Sigmoid colon (tissue), 7 donors: ENCODE measurements around the gene GMEB2. TPM values are rescaled to one million over a fixed set of nuclear protein-coding genes. Genes with fewer than 3 reads are reported as not detected.

Experiments used
- DNase-seq: peaks from one replicate; pipeline ENCODE4 v3.0.0-alpha.2; 2019
- H3K27ac ChIP-seq, 4 donors: fragments of 200-600 bp; sonication (generic); one replicate each; pipeline ENCODE4 v1.5.1; 2016 to 2019; ENCODE audit warnings: mild to moderate bottlenecking in 1 of 4
- H3K27me3 ChIP-seq, 3 donors: fragments of 200-600 bp; sonication (generic); one replicate each; pipeline ENCODE4 v1.5.1; 2019; ENCODE audit warnings: mild to moderate bottlenecking in 1 of 3
- H3K36me3 ChIP-seq, 4 donors: fragments of 200-600 bp; sonication (generic); one replicate each; pipeline ENCODE4 v1.5.1; 2016 to 2019
- H3K4me1 ChIP-seq, 4 donors: fragments of 200-600 bp; sonication (generic); one replicate each; pipeline ENCODE4 v1.5.1; 2017 to 2019
- H3K4me3 ChIP-seq, 4 donors: fragments of 200-600 bp; sonication (generic); one replicate each; pipeline ENCODE4 v1.5.1; 2017 to 2019; ENCODE audit warnings: mild to moderate bottlenecking in 2 of 4, moderate library complexity in 1 of 4
- H3K9me3 ChIP-seq, 4 donors: fragments of 200-600 bp in 3 of 4; sonication (generic) in 3 of 4; one replicate each; pipeline versions ENCODE4 v1.5.1 to v1.6.1; 2013 to 2019
- CTCF ChIP-seq, 4 experiments: fragments of 450-650 bp in 3 of 4; fragments of 200-600 bp in 1 of 4; IDR thresholded peaks; one replicate each; pipeline ENCODE4 v1.5.1; 2016 to 2019; ENCODE audit warnings: antibody characterized with exemption in 4 of 4, mild to moderate bottlenecking in 3 of 4, moderate library complexity in 2 of 4
- EP300 ChIP-seq, 4 donors: sonication (generic); formaldehyde crosslinking; IDR thresholded peaks; one replicate each; pipeline ENCODE4 v1.6.1; 2017; ENCODE audit warnings: antibody characterized with exemption in 4 of 4
- POLR2A ChIP-seq, 2 donors: fragments of 450-650 bp; IDR thresholded peaks; one replicate each; pipeline ENCODE4 v1.6.1; 2016; ENCODE audit warnings: antibody characterized with exemption in 2 of 2, mild to moderate bottlenecking in 2 of 2, moderate library complexity in 2 of 2
- POLR2AphosphoS5 ChIP-seq, 4 donors: sonication (generic); formaldehyde crosslinking; IDR thresholded peaks; one replicate each; pipeline ENCODE4 v1.6.1; 2017; ENCODE audit warnings: antibody characterized with exemption in 4 of 4
- WGBS, 2 donors: extraction: QIAGEN DNeasy Blood & Tissue Kit; methylation state at CpG; one replicate each; pipeline ENCODE4 v1.1.7; 2013; 5-methylcytosine and 5-hydroxymethylcytosine counted together
- intact Hi-C: fragments of 100-400 bp; cut with DNase I; formaldehyde crosslinking; loops from one replicate; pipeline ENCODE4 v1.15.1; 2023
- polyA plus RNA-seq, 3 donors: library from polyadenylated mRNA; stranded (reverse); fragments of 200-250 nt; gene quantifications; one replicate each; pipeline ENCODE4 v1.2.3, GENCODE V29; 2013
- total RNA-seq, 4 donors: library from RNA; depleted of rRNA; stranded (reverse); fragments of >200 nt; gene quantifications; one replicate each; pipeline ENCODE4 v1.1.0, GENCODE V29; 2016
- donor health status: healthy with polysubstance abuse.
- donor health status: Bipolar disorder and iron deficiency.
- donor health status: healthy.

GMEB2 gene
- total and polyA plus RNA-seq, 7 donors: 6.0 to 15.1 (median 7.9) TPM

- no peak for DNase-seq
- Histone ChIP-seq H3K4me3 (no peak overlapping the region), H3K9me3 (no peaks in the 10 kb centered on the region), H3K36me3 (no peaks in the 10 kb centered on the region), H3K4me1 (no peaks in the 10 kb centered on the region), H3K27me3 (peaks cover 3 to 62% (median 51%) of the 10 kb centered on the region in 3 donors), H3K27ac (no peak overlapping the region)
- intact Hi-C loops: no loop called here
- TF ChIP-seq CTCF (IDR thresholded peaks at IDR 0.05) (no peak), EP300 (IDR thresholded peaks at IDR 0.05) (no peak), POLR2AphosphoS5 (IDR thresholded peaks at IDR 0.05) (no peak), POLR2A (IDR thresholded peaks at IDR 0.05) (no peak)
- WGBS, 2 donors: 43 to 77% methylated on average over 20 of the region's 20 CpGs
Observed at GRCh38 chr20:63546256-63546955, 80.5 kb downstream of the GMEB2 start.

GRCh38 chr20:63545814-63546213 is 81.1 kb downstream of the GMEB2 start:
- TF ChIP-seq CTCF (IDR thresholded peaks at IDR 0.05) (no peak), EP300 (IDR thresholded peaks at IDR 0.05) (no peak), POLR2AphosphoS5 (IDR thresholded peaks at IDR 0.05) (no peak), POLR2A (IDR thresholded peaks at IDR 0.05) (no peak)
- Histone ChIP-seq H3K4me3 (no peak overlapping the region), H3K9me3 (no peaks in the 10 kb centered on the region), H3K27me3 (peaks cover 0 to 62% (median 48%) of the 10 kb centered on the region in 3 donors), H3K36me3 (no peaks in the 10 kb centered on the region), H3K4me1 (no peaks in the 10 kb centered on the region), H3K27ac (no peak overlapping the region)
- intact Hi-C loops: no loop called here
- DNase-seq: no peak
- 13 to 43% methylated on average over 6 of the region's 6 CpGs for WGBS, 2 donors

- H3K9me3 ChIP-seq: no peaks in the 10 kb centered on the region
- no peak for DNase-seq
- no peak overlapping the region for H3K27ac ChIP-seq
- intact Hi-C loops: no loop called here
- H3K4me3 ChIP-seq: no peak overlapping the region
- peaks cover 0 to 54% (median 42%) of the 10 kb centered on the region in 3 donors for H3K27me3 ChIP-seq
- H3K4me1 ChIP-seq: no peaks in the 10 kb centered on the region
- WGBS, 2 donors: 16 to 66% methylated on average over 19 of the region's 19 CpGs
- no peaks in the 10 kb centered on the region for H3K36me3 ChIP-seq
- TF ChIP-seq EP300 (IDR thresholded peaks at IDR 0.05) (no peak), CTCF (IDR thresholded peaks at IDR 0.05) (no peak), POLR2A (IDR thresholded peaks at IDR 0.05) (no peak), POLR2AphosphoS5 (IDR thresholded peaks at IDR 0.05) (no peak)
Observed at GRCh38 chr20:63544958-63545516, 81.9 kb downstream of the GMEB2 start.

GRCh38 chr20:63544241-63544957 is 82.5 kb downstream of the GMEB2 start:
- Histone ChIP-seq H3K4me3 (no peak overlapping the region), H3K27me3 (peaks cover 0 to 47% (median 35%) of the 10 kb centered on the region in 3 donors), H3K9me3 (no peaks in the 10 kb centered on the region), H3K27ac (no peak overlapping the region), H3K36me3 (no peaks in the 10 kb centered on the region), H3K4me1 (no peaks in the 10 kb centered on the region)
- TF ChIP-seq EP300 (IDR thresholded peaks at IDR 0.05): no peak
- no peak for TF ChIP-seq CTCF (IDR thresholded peaks at IDR 0.05)
- no peak for TF ChIP-seq POLR2A (IDR thresholded peaks at IDR 0.05)
- no peak for TF ChIP-seq POLR2AphosphoS5 (IDR thresholded peaks at IDR 0.05)
- intact Hi-C loops: no loop called here
- 21 to 68% methylated on average over 27 of the region's 27 CpGs for WGBS, 2 donors
- no peak for DNase-seq
